Prostate gland (tissue), 2 donors: ENCODE data around the gene MGLL. TPM values are rescaled to one million over a fixed set of nuclear protein-coding genes. Genes with fewer than 3 reads are reported as not detected.

Experiments
- DNase-seq: peaks from one replicate; pipeline ENCODE4 v3.0.0-alpha.2; 2019; ENCODE audit warnings: low spot score
- H3K27ac ChIP-seq, 2 donors: fragments of 200-600 bp; sonication (generic); 2 replicates each; pipeline ENCODE4 v1.5.1; 2017 to 2019
- H3K27me3 ChIP-seq: fragments of 200-600 bp; sonication (generic); replicated peaks from 2 replicates; pipeline ENCODE4 v1.5.1; 2019; ENCODE audit not compliant: insufficient read depth
- H3K36me3 ChIP-seq, 2 donors: fragments of 200-600 bp; sonication (generic); 1 replicate in 1 of 2; 2 replicates in 1 of 2; pipeline versions ENCODE4 v1.5.1 to v1.8.1; 2017 to 2019
- H3K4me1 ChIP-seq: fragments of 200-600 bp; sonication (generic); replicated peaks from 2 replicates; pipeline ENCODE4 v1.5.1; 2019
- H3K4me3 ChIP-seq, 2 donors: fragments of 200-600 bp; sonication (generic); 2 replicates each; pipeline ENCODE4 v1.5.1; 2017 to 2019
- H3K9me3 ChIP-seq: fragments of 200-600 bp; sonication (generic); 2 replicates; pipeline ENCODE4 v1.5.1; 2017
- CTCF ChIP-seq, 4 experiments: fragments of 200-600 bp in 2 of 4; fragments of 450-650 bp in 2 of 4; sonication (generic) in 2 of 4; IDR thresholded peaks; 1 replicate in 3 of 4; 2 replicates in 1 of 4; pipeline ENCODE4 v1.5.1; 2016 to 2019; ENCODE audit warnings: antibody characterized with exemption in 4 of 4, mild to moderate bottlenecking in 2 of 4, moderate library complexity in 2 of 4
- POLR2A ChIP-seq: fragments of 450-650 bp; IDR thresholded peaks from one replicate; pipeline ENCODE4 v1.6.1; 2016; ENCODE audit warnings: antibody characterized with exemption, mild to moderate bottlenecking
- POLR2AphosphoS5 ChIP-seq: sonication (generic); formaldehyde crosslinking; IDR thresholded peaks from one replicate; pipeline ENCODE4 v1.6.1; 2017; ENCODE audit warnings: antibody characterized with exemption
- WGBS: methylation state at CpG from one replicate; pipeline ENCODE4 v1.1.5; 2018; 5-methylcytosine and 5-hydroxymethylcytosine counted together
- intact Hi-C: fragments of 100-400 bp; cut with DNase I; formaldehyde crosslinking; loops from one replicate; pipeline ENCODE4 v1.14.2; 2022
- total RNA-seq, 2 donors: library from RNA; depleted of rRNA; stranded (reverse); fragments of >200 nt; gene quantifications; one replicate each; pipeline ENCODE4 v1.1.0, GENCODE V29; 2016

MGLL gene
- total RNA-seq, 2 donors from 2014 or later: 20.0 to 31.8 TPM

- peak overlapping the region; percentile 55 to 73 for H3K27ac ChIP-seq
Observed at GRCh38 chr3:127791221-127791913, 30.9 kb downstream of the MGLL start.

GRCh38 chr3:127790882-127791183 lies 31.5 kb downstream of the MGLL start:
- Histone ChIP-seq H3K27ac (peak overlapping the region; percentile 47 to 73), H3K9me3 (no peaks in the 10 kb centered on the region), H3K27me3 (no peaks in the 10 kb centered on the region), H3K4me1 (peaks cover 4% of the 10 kb centered on the region), H3K4me3 (no peak overlapping the region), H3K36me3 (no peaks in the 10 kb centered on the region)
- TF ChIP-seq POLR2AphosphoS5: no peak
- TF ChIP-seq POLR2A: no peak
- TF ChIP-seq CTCF (IDR thresholded peaks at IDR 0.05): no peak
- intact Hi-C loops: loop anchor here (2.0 kb wide), 1 partner anchor 32 kb away; the partner anchor contains the start of gene MGLL
- 85% methylated on average over 7 of the region's 7 CpGs for WGBS
- DNase-seq: no peak

More at GRCh38 chr3:127791221-127791913, 30.9 kb downstream of the MGLL start:
- intact Hi-C loops: loop anchor here (2.0 kb wide), 1 partner anchor 31 kb away; the partner anchor contains the start of gene MGLL
- H3K4me3 ChIP-seq: no peak overlapping the region
- WGBS: 26% methylated on average over 9 of the region's 9 CpGs
- DNase-seq: peak; percentile 28
- no peaks in the 10 kb centered on the region for H3K9me3 ChIP-seq
- peaks cover 4% of the 10 kb centered on the region for H3K4me1 ChIP-seq
- H3K27me3 ChIP-seq: no peaks in the 10 kb centered on the region
- TF ChIP-seq POLR2AphosphoS5: no peak
- TF ChIP-seq CTCF (IDR thresholded peaks at IDR 0.05): peak in 2 of 4 experiments; percentile 24 to 38
- no peak for TF ChIP-seq POLR2A
- H3K36me3 ChIP-seq: no peaks in the 10 kb centered on the region

- intact Hi-C loops: loop anchor here (2.0 kb wide), 1 partner anchor 33 kb away; the partner anchor contains the start of gene MGLL
Observed at GRCh38 chr3:127789990-127790881, 32.1 kb downstream of the MGLL start.

GRCh38 chr3:127789051-127789450 lies 33.3 kb downstream of the MGLL start:
- Histone ChIP-seq H3K4me3 (no peak overlapping the region), H3K27me3 (no peaks in the 10 kb centered on the region), H3K36me3 (no peaks in the 10 kb centered on the region), H3K27ac (peak overlapping the region in 1 of 2 donors; percentile 0), H3K4me1 (peaks cover 4% of the 10 kb centered on the region), H3K9me3 (no peaks in the 10 kb centered on the region)
- TF ChIP-seq CTCF (IDR thresholded peaks at IDR 0.05) (no peak), POLR2AphosphoS5 (no peak)
- 78% methylated on average over 5 of the region's 5 CpGs for WGBS
- intact Hi-C loops: no loop called here
- no peak for DNase-seq

More at GRCh38 chr3:127789990-127790881, 32.1 kb downstream of the MGLL start:
- H3K27me3 ChIP-seq: no peaks in the 10 kb centered on the region
- H3K4me1 ChIP-seq: peaks cover 4% of the 10 kb centered on the region
- no peaks in the 10 kb centered on the region for H3K36me3 ChIP-seq
- no peaks in the 10 kb centered on the region for H3K9me3 ChIP-seq
- H3K27ac ChIP-seq: peak overlapping the region; percentile 47 to 73
- WGBS: 83% methylated on average over 19 of the region's 19 CpGs
- TF ChIP-seq CTCF (IDR thresholded peaks at IDR 0.05): no peak
- TF ChIP-seq POLR2A: no peak
- TF ChIP-seq POLR2AphosphoS5: no peak
- H3K4me3 ChIP-seq: no peak overlapping the region
- no peak for DNase-seq
